Osteocyte (in vitro differentiated cells): ENCODE measurements around the gene PALS2. TPM values are rescaled to one million over a fixed set of nuclear protein-coding genes. Genes with fewer than 3 reads are reported as not detected.

Experiments used
- DNase-seq: peaks from one replicate; pipeline ENCODE4 v3.0.0; 2021; ENCODE audit warnings: mixed read lengths; ENCODE audit not compliant: unreplicated experiment; ENCODE audit errors: extremely low spot score
- H3K27ac Mint-ChIP-seq: one replicate; pipeline ENCODE4 v1.8.0; 2021; ENCODE audit warnings: mild to moderate bottlenecking, mixed read lengths; ENCODE audit not compliant: unreplicated experiment
- H3K27me3 Mint-ChIP-seq: one replicate; pipeline ENCODE4 v1.8.0; 2021; ENCODE audit warnings: mixed read lengths; ENCODE audit not compliant: unreplicated experiment
- H3K36me3 Mint-ChIP-seq: one replicate; pipeline ENCODE4 v1.8.0; 2021; ENCODE audit warnings: mixed read lengths; ENCODE audit not compliant: unreplicated experiment
- H3K4me1 Mint-ChIP-seq: one replicate; pipeline ENCODE4 v1.8.0; 2021; ENCODE audit warnings: mixed read lengths; ENCODE audit not compliant: unreplicated experiment
- H3K4me3 Mint-ChIP-seq: one replicate; pipeline ENCODE4 v1.8.0; 2021; ENCODE audit warnings: mild to moderate bottlenecking, moderate library complexity, mixed read lengths; ENCODE audit not compliant: unreplicated experiment
- H3K9me3 Mint-ChIP-seq: one replicate; pipeline ENCODE4 v1.8.0; 2021; ENCODE audit warnings: mixed read lengths; ENCODE audit not compliant: unreplicated experiment
- total RNA-seq: library from RNA; stranded (reverse); gene quantifications from 2 replicates; pipeline ENCODE4 v1.2.1, GENCODE V29; 2021
- TF ChIP-seq, protein P1 (sequence below): fragments of 200-600 bp; sonication (generic); IDR thresholded peaks from 2 replicates; pipeline ENCODE4 v1.5.0; 2021; ENCODE audit warnings: antibody characterized with exemption, mild to moderate bottlenecking, moderate library complexity

PALS2 gene
- total RNA-seq, 1 donor from 2014 or later, result 15.7 TPM

DNA sequence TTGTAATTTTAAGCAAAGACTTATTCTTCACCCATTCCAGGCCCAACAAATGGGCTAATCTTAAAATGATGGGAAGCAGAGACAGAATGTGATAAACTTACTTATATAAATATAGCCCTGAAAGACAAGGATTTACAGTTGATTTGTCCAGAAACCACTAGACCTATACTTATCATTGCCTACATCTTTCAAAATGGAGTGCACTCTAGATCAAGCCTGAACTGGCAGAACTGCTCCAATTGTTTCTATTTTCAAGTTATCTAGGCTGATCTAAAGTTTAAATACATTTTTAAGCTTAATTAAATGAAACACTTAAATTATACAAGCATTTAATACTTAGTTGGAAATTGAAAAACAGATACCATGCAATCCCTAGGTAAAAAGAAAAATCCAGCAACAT lies 24.9 kb upstream of the PALS2 start:
- H3K27ac Mint-ChIP-seq, result no peak overlapping the region
- H3K4me1 Mint-ChIP-seq, result no peaks in the 10 kb centered on the region
- no peaks in the 10 kb centered on the region for H3K9me3 Mint-ChIP-seq
- DNase-seq, result no peak
- TF ChIP-seq, protein P1, sequence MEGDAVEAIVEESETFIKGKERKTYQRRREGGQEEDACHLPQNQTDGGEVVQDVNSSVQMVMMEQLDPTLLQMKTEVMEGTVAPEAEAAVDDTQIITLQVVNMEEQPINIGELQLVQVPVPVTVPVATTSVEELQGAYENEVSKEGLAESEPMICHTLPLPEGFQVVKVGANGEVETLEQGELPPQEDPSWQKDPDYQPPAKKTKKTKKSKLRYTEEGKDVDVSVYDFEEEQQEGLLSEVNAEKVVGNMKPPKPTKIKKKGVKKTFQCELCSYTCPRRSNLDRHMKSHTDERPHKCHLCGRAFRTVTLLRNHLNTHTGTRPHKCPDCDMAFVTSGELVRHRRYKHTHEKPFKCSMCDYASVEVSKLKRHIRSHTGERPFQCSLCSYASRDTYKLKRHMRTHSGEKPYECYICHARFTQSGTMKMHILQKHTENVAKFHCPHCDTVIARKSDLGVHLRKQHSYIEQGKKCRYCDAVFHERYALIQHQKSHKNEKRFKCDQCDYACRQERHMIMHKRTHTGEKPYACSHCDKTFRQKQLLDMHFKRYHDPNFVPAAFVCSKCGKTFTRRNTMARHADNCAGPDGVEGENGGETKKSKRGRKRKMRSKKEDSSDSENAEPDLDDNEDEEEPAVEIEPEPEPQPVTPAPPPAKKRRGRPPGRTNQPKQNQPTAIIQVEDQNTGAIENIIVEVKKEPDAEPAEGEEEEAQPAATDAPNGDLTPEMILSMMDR, result no peak
- H3K27me3 Mint-ChIP-seq, result peaks cover 25% of the 10 kb centered on the region
- H3K36me3 Mint-ChIP-seq, result no peaks in the 10 kb centered on the region
- H3K4me3 Mint-ChIP-seq, result no peak overlapping the region

DNA sequence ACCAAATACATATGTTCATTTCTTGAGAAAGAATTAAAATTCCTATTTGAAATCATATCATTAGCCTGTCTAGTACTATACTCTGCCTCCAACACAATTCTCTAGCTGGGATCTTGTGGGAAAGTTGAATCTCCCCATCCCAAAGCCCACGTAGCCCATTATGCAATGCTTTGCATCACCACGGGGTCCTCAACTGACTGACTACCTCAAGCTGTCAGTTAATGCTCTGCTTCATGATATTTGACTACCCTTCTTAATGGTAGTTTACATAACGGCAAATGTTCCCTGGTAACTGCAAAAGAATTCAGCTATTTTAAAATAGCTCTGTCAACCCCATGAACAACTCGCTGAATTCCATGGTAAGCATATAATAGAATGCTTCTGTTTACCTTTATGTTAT lies 23.3 kb upstream of the PALS2 start:
- Mint-ChIP-seq H3K4me1 (no peaks in the 10 kb centered on the region), H3K27me3 (peaks cover 25% of the 10 kb centered on the region), H3K27ac (no peak overlapping the region), H3K4me3 (no peak overlapping the region), H3K9me3 (no peaks in the 10 kb centered on the region), H3K36me3 (no peaks in the 10 kb centered on the region)
- DNase-seq, result no peak
- TF ChIP-seq, protein P1, result no peak

DNA sequence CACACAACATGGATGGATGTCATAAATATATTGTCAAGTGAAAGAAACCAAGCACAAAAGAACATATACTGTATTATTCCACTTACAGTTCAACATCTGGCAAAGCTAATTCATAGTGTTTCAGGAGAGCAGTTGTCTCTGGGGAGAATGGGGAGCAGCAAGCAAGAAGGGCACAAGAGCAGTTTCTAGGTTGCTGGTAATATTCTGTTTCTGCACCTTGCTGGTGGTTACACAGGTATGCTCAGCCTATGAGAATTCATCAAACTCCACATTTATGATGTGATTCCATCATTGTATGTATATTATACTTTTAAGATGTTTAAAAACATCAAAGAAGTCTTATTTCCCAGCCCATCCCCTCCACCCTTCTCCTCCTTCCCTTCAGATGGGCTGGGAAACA lies 18.1 kb upstream of the PALS2 start:
- Mint-ChIP-seq H3K9me3 (no peaks in the 10 kb centered on the region), H3K27me3 (peaks cover 26% of the 10 kb centered on the region), H3K27ac (no peak overlapping the region), H3K36me3 (no peaks in the 10 kb centered on the region), H3K4me1 (no peaks in the 10 kb centered on the region), H3K4me3 (no peak overlapping the region)
- no peak for DNase-seq
- TF ChIP-seq, protein P1, result no peak

DNA sequence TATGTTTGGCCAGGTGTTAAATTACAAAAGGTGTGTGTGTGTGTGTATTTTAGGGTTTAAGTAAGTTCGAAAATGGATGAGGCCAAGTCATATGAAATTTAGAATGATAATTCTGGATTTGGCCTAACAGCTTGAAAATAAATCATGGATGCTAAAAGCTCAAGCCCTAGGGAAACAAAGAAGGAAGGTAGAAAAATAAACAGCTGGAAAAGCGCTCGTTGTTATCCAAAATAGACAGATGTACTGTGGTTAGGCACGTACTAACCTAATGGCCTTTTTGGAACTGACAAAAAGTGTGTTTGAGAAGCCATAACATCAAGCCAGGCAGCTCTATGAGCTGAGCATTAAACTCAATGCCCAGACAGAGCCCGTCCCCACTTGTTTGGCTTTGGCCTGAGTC lies 17.5 kb upstream of the PALS2 start:
- H3K9me3 Mint-ChIP-seq, result no peaks in the 10 kb centered on the region
- H3K27me3 Mint-ChIP-seq, result peaks cover 31% of the 10 kb centered on the region
- no peak overlapping the region for H3K4me3 Mint-ChIP-seq
- TF ChIP-seq, protein P1, result no peak
- no peaks in the 10 kb centered on the region for H3K36me3 Mint-ChIP-seq
- no peak overlapping the region for H3K27ac Mint-ChIP-seq
- no peaks in the 10 kb centered on the region for H3K4me1 Mint-ChIP-seq
- DNase-seq, result no peak

DNA sequence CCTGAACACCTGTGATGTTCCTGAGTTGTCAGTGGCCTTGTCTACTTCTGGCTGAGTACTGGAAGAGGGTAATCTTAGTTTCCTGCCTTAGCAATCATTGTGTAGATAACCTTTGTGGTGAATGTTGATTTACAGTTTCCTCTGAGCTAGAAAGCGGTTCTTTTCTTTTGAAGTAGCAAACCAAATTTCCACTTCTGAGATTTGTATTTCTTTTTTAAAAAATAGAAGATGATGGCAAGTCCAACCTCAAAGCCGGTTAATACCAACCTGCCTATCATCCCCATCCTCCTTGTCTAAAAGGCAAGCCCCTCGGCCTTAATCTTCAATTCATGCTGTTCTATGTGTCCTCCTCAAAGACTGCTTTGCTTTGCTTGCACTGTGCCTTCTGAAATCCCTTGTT lies 12.5 kb upstream of the PALS2 start:
- peaks cover 27% of the 10 kb centered on the region for H3K27me3 Mint-ChIP-seq
- no peak overlapping the region for H3K4me3 Mint-ChIP-seq
- DNase-seq, result no peak
- no peaks in the 10 kb centered on the region for H3K4me1 Mint-ChIP-seq
- TF ChIP-seq, protein P1, result no peak
- H3K9me3 Mint-ChIP-seq, result no peaks in the 10 kb centered on the region
- H3K36me3 Mint-ChIP-seq, result no peaks in the 10 kb centered on the region
- H3K27ac Mint-ChIP-seq, result no peak overlapping the region
